OCI-LY7 (cell line): ENCODE data around the gene EPB41L2. TPM values are rescaled to one million over a fixed set of nuclear protein-coding genes. Genes with fewer than 3 reads are reported as not detected.

Experiments
- BruUV-seq: library from RNA; stranded (reverse); fragments of 400-500 nt; replicated peaks from 2 replicates; lab custom pipeline; 2021; lab: Mats Ljungman, UMichigan
- CTCF ChIA-PET: fragments of 300-600 bp; sonication (Branson Sonifier 250); formaldehyde crosslinking; loops from one replicate; lab custom pipeline; 2022; ENCODE audit warnings: antibody characterized with exemption; ENCODE audit not compliant: unreplicated experiment; lab: Charles Lee
- POLR2A ChIA-PET: fragments of 300-600 bp; sonication (Branson Sonifier 250); formaldehyde crosslinking; loops from one replicate; lab custom pipeline; 2022; ENCODE audit warnings: antibody characterized with exemption; lab: Charles Lee
- DNase-seq: peaks from one replicate; pipeline ENCODE4 v3.0.0-alpha.2; 2015; ENCODE audit warnings: low spot score
- H2AFZ ChIP-seq: fragments of 200-600 bp; sonication (generic), shearing (Covaris generic); 2 replicates; pipeline ENCODE4 v1.6.1; 2014; ENCODE audit warnings: mild to moderate bottlenecking, antibody characterized with exemption, low read length, moderate library complexity
- H3K27ac ChIP-seq: fragments of 200-600 bp; sonication (generic); 2 replicates; pipeline ENCODE4 v1.5.1; 2014; ENCODE audit warnings: mixed run types, low read depth, mild to moderate bottlenecking, moderate library complexity, low read length, inconsistent platforms; ENCODE audit not compliant: poor library complexity, severe bottlenecking
- H3K36me3 ChIP-seq: fragments of 200-600 bp; sonication (generic); 2 replicates; pipeline ENCODE4 v1.6.1; 2014; ENCODE audit warnings: mild to moderate bottlenecking, antibody characterized with exemption, low read length, moderate library complexity, mixed read lengths; ENCODE audit not compliant: insufficient read depth
- H3K4me1 ChIP-seq: fragments of 200-600 bp; sonication (generic); 2 replicates; pipeline ENCODE4 v1.5.1; 2014; ENCODE audit warnings: mild to moderate bottlenecking, low read length; ENCODE audit not compliant: insufficient read depth, poor library complexity, severe bottlenecking
- H3K4me2 ChIP-seq: fragments of 200-600 bp; sonication (generic); 2 replicates; pipeline ENCODE4 v1.6.1; 2014; ENCODE audit warnings: mild to moderate bottlenecking, low read length
- H3K4me3 ChIP-seq: fragments of 200-600 bp; sonication (generic); 2 replicates; pipeline ENCODE4 v1.5.1; 2014; ENCODE audit warnings: mild to moderate bottlenecking, low read depth, low read length; ENCODE audit not compliant: poor library complexity, severe bottlenecking
- H3K79me2 ChIP-seq: fragments of 200-600 bp; sonication (generic); 2 replicates; pipeline ENCODE4 v1.6.1; 2016; ENCODE audit warnings: low read depth, mild to moderate bottlenecking, low read length, moderate library complexity, mixed read lengths; ENCODE audit not compliant: insufficient read depth
- H3K9me2 ChIP-seq: fragments of 200-600 bp; sonication (generic); 2 replicates; pipeline ENCODE4 v1.6.1; 2016; ENCODE audit warnings: mild to moderate bottlenecking, low read length, mixed read lengths; ENCODE audit not compliant: insufficient read depth
- H3K9me3 ChIP-seq: fragments of 200-600 bp; sonication (generic); 2 replicates; pipeline ENCODE4 v1.6.1; 2014; ENCODE audit warnings: mild to moderate bottlenecking, mixed run types, low read length, mixed read lengths
- H4K20me1 ChIP-seq: fragments of 200-600 bp; sonication (generic); 2 replicates; pipeline ENCODE4 v1.6.1; 2014; ENCODE audit warnings: mild to moderate bottlenecking, antibody characterized with exemption, low read length, moderate library complexity, mixed read lengths; ENCODE audit not compliant: insufficient read depth
- EZH2phosphoT487 ChIP-seq: fragments of 200-600 bp; sonication (generic); IDR thresholded peaks from 2 replicates; pipeline ENCODE4 v1.6.1; 2018; ENCODE audit warnings: low read depth, borderline replicate concordance, mild to moderate bottlenecking, mixed run types, antibody characterized with exemption, low read length, moderate library complexity, mixed read lengths
- intact Hi-C: fragments of 100-400 bp; cut with micrococcal nuclease; formaldehyde crosslinking; loops from one replicate; pipeline ENCODE4 v1.10.0; 2022; ENCODE audit not compliant: unreplicated experiment
- total RNA-seq, 2 experiments: library from RNA; depleted of rRNA in 1 of 2; stranded (reverse); fragments of >200 nt in 1 of 2; shearing (Covaris generic) in 1 of 2; gene quantifications; 2 replicates each; pipeline ENCODE4 v1.2.3, GENCODE V29; 2014 to 2022
- TF ChIP-seq, protein P1 (sequence below): fragments of 200-600 bp; sonication (generic); conservative IDR thresholded peaks from 2 replicates; pipeline ENCODE4 v1.5.1; 2014; ENCODE audit warnings: mild to moderate bottlenecking, antibody characterized with exemption, low read length, moderate library complexity, mixed read lengths

Gene EPB41L2
- total RNA-seq, 2 experiments from 2014 or later = 36.7 to 138 TPM

DNA sequence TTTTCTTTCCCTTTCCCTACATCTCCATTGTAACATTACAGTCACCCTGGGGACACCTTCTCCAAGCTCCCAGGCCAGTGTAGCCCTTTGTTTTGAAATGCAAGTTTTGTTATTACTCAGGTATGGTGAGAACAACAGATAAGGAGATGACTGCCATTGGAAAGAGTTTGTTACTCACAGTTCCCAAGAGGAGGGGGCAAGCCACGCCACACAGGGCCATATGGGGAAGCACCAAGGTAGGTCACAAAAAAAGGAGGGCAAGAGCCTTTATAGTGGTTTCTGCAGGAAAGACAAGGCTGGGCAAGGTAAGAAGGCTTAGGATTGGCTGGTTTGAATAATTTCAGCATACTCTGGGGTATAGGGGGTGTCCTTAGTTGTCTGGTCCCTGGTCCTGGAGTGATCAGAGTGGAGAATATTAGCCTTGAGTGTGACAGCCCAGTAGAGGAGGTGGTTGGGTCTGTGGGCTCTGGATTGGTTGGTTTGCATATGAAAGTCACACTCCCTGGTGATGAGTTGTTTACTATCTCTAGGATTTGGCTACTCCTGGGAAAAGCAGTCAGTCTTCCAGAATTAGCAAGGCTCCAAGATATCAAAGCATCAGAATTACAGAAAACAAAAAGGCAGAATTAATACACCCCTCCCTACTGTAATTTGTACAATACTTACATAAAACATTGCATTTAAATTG lies 268.9 kb downstream of the EPB41L2 start:
- Histone ChIP-seq H3K4me1 (no peaks in the 10 kb centered on the region), H4K20me1 (no peaks in the 10 kb centered on the region), H3K36me3 (no peaks in the 10 kb centered on the region), H3K9me2 (no peaks in the 10 kb centered on the region), H3K79me2 (no peaks in the 10 kb centered on the region), H3K27ac (no peak overlapping the region), H3K4me2 (no peak overlapping the region), H2AFZ (no peak overlapping the region), H3K9me3 (no peaks in the 10 kb centered on the region), H3K4me3 (no peak overlapping the region)
- BruUV-seq = no TSS peak
- no peak for DNase-seq
- intact Hi-C loops = no loop called here
- TF ChIP-seq, protein P1, sequence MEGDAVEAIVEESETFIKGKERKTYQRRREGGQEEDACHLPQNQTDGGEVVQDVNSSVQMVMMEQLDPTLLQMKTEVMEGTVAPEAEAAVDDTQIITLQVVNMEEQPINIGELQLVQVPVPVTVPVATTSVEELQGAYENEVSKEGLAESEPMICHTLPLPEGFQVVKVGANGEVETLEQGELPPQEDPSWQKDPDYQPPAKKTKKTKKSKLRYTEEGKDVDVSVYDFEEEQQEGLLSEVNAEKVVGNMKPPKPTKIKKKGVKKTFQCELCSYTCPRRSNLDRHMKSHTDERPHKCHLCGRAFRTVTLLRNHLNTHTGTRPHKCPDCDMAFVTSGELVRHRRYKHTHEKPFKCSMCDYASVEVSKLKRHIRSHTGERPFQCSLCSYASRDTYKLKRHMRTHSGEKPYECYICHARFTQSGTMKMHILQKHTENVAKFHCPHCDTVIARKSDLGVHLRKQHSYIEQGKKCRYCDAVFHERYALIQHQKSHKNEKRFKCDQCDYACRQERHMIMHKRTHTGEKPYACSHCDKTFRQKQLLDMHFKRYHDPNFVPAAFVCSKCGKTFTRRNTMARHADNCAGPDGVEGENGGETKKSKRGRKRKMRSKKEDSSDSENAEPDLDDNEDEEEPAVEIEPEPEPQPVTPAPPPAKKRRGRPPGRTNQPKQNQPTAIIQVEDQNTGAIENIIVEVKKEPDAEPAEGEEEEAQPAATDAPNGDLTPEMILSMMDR = no peak
- no peak for TF ChIP-seq EZH2phosphoT487
- POLR2A ChIA-PET = no interaction called here
- CTCF ChIA-PET = no interaction called here

Other genes starting within 250 kb of the EPB41L2 start
- gene SMLR1, start 235.8 kb downstream of the EPB41L2 start, total RNA-seq (2014; rRNA removed; shearing (Covaris generic)) = not detected in 2 replicates
- gene SMLR1, start 235.8 kb downstream of the EPB41L2 start, total RNA-seq (2022) = not detected in 2 replicates
- gene AKAP7, start 72.2 kb upstream of the EPB41L2 start, total RNA-seq (2014; rRNA removed; shearing (Covaris generic)) = 3.8 and 5.6 TPM in 2 replicates
- 6.9 and 11.0 TPM in 2 replicates for gene AKAP7, start 72.2 kb upstream of the EPB41L2 start, total RNA-seq (2022)